Gastrocnemius medialis (tissue), 4 donors: Measurements from ENCODE around the gene FRAS1. TPM values are rescaled to one million over a fixed set of nuclear protein-coding genes. Genes with fewer than 3 reads are reported as not detected.

Source experiments
- ATAC-seq, 2 donors: fragments of 150-250 bp; one replicate each; pipeline ENCODE4 v1.9.1; 2016
- DNase-seq, 2 donors: peaks; one replicate each; pipeline ENCODE4 v3.0.0-alpha.2; 2019
- H3K27ac ChIP-seq, 4 donors: fragments of 200-600 bp; sonication (generic); 1 replicate in 1 of 4; 2 replicates in 3 of 4; pipeline ENCODE4 v1.5.1; 2016 to 2018; ENCODE audit warnings: mild to moderate bottlenecking in 2 of 4, moderate library complexity in 1 of 4
- H3K27me3 ChIP-seq, 3 donors: fragments of 200-600 bp; sonication (generic) in 2 of 3; 1 replicate in 1 of 3; 2 replicates in 2 of 3; pipeline versions ENCODE4 v1.5.1 to v1.6.0; 2016 to 2019; ENCODE audit warnings: mild to moderate bottlenecking in 1 of 3, moderate library complexity in 1 of 3
- H3K36me3 ChIP-seq, 2 donors: fragments of 200-600 bp; sonication (generic) in 1 of 2; one replicate each; pipeline ENCODE4 v1.5.1; 2017 to 2018
- H3K4me1 ChIP-seq, 2 donors: fragments of 200-600 bp; sonication (generic) in 1 of 2; one replicate each; pipeline ENCODE4 v1.5.1; 2016 to 2017; ENCODE audit warnings: mild to moderate bottlenecking in 2 of 2
- H3K4me3 ChIP-seq, 4 donors: fragments of 200-600 bp; sonication (generic) in 3 of 4; 1 replicate in 1 of 4; 2 replicates in 3 of 4; pipeline ENCODE4 v1.5.1; 2016 to 2019; ENCODE audit warnings: mild to moderate bottlenecking in 2 of 4
- H3K9me3 ChIP-seq, 3 donors: fragments of 200-600 bp; sonication (generic) in 2 of 3; 1 replicate in 1 of 3; 2 replicates in 2 of 3; pipeline ENCODE4 v1.5.1; 2016 to 2019
- CTCF ChIP-seq, 5 experiments: fragments of 450-650 bp in 3 of 5; fragments of 200-600 bp in 2 of 5; sonication (generic) in 2 of 5; IDR thresholded peaks in 4 of 5; conservative IDR thresholded peaks in 1 of 5; 1 replicate in 4 of 5; 2 replicates in 1 of 5; pipeline ENCODE4 v1.5.1; 2016 to 2019; ENCODE audit warnings: antibody characterized with exemption in 5 of 5, mild to moderate bottlenecking in 3 of 5, moderate library complexity in 3 of 5
- POLR2A ChIP-seq, 2 donors: fragments of 450-650 bp; IDR thresholded peaks; one replicate each; pipeline ENCODE4 v1.6.1; 2017; ENCODE audit warnings: antibody characterized with exemption in 2 of 2, mild to moderate bottlenecking in 2 of 2, moderate library complexity in 2 of 2
- in situ Hi-C, 4 donors: fragments of 200-750 bp; cut with MboI; loops; one replicate each; pipeline versions ENCODE4 v1.15.0 to v1.8.0; 2017; ENCODE audit warnings: low sequenced_read_pairs in 4 of 4
- intact Hi-C: fragments of 100-400 bp; cut with DNase I; formaldehyde crosslinking; loops from one replicate; pipeline ENCODE4 v1.15.1; 2023; ENCODE audit warnings: low total_unique reads
- total RNA-seq, 4 donors: library from RNA; depleted of rRNA; stranded (reverse); fragments of >200 nt; gene quantifications; one replicate each; pipeline versions ENCODE4 v1.1.0 to v1.2.3, GENCODE V29; 2016

FRAS1 gene
- total RNA-seq, 4 donors from 2014 or later, result 0.39 to 0.64 (median 0.46) TPM

- no peaks in the 10 kb centered on the region for H3K36me3 ChIP-seq
- ATAC-seq (no peak), DNase-seq (no peak)
- H3K9me3 ChIP-seq, result no peaks in the 10 kb centered on the region
- H3K27me3 ChIP-seq, result no peaks in the 10 kb centered on the region
- TF ChIP-seq CTCF (IDR thresholded peaks at IDR 0.05 in 4 of 5, conservative IDR thresholded peaks at IDR 0.05 in 1 of 5), result no peak
- TF ChIP-seq POLR2A (IDR thresholded peaks at IDR 0.05), result no peak
- intact Hi-C loops (no loop called here), in situ Hi-C loops (no loop called here)
- H3K4me1 ChIP-seq, result peaks cover 7 to 13% of the 10 kb centered on the region in 2 donors
- H3K27ac ChIP-seq, result no peak overlapping the region
- no peak overlapping the region for H3K4me3 ChIP-seq
Measured at GRCh38 chr4:78149751-78150542, 92.8 kb downstream of the FRAS1 start.

GRCh38 chr4:78150543-78150864 lies 93.4 kb downstream of the FRAS1 start:
- Histone ChIP-seq H3K4me3 (no peak overlapping the region), H3K27ac (no peak overlapping the region), H3K36me3 (no peaks in the 10 kb centered on the region), H3K4me1 (peaks cover 7 to 18% of the 10 kb centered on the region in 2 donors), H3K27me3 (no peaks in the 10 kb centered on the region), H3K9me3 (no peaks in the 10 kb centered on the region)
- no peak for DNase-seq
- in situ Hi-C loops (no loop called here), intact Hi-C loops (no loop called here)
- no peak for TF ChIP-seq CTCF (IDR thresholded peaks at IDR 0.05 in 4 of 5, conservative IDR thresholded peaks at IDR 0.05 in 1 of 5)
- TF ChIP-seq POLR2A (IDR thresholded peaks at IDR 0.05), result no peak
- no peak for ATAC-seq

- Histone ChIP-seq H3K36me3 (no peaks in the 10 kb centered on the region), H3K4me1 (peaks cover 7 to 20% of the 10 kb centered on the region in 2 donors), H3K4me3 (no peak overlapping the region), H3K9me3 (no peaks in the 10 kb centered on the region), H3K27me3 (no peaks in the 10 kb centered on the region), H3K27ac (no peak overlapping the region)
- in situ Hi-C loops (no loop called here), intact Hi-C loops (no loop called here)
- ATAC-seq (no peak), DNase-seq (no peak)
- TF ChIP-seq POLR2A (IDR thresholded peaks at IDR 0.05), result no peak
- TF ChIP-seq CTCF (IDR thresholded peaks at IDR 0.05 in 4 of 5, conservative IDR thresholded peaks at IDR 0.05 in 1 of 5), result no peak
Measured at GRCh38 chr4:78152795-78153194, 95.7 kb downstream of the FRAS1 start.

- H3K4me1 ChIP-seq, result peaks cover 7 to 20% of the 10 kb centered on the region in 2 donors
- no peak overlapping the region for H3K4me3 ChIP-seq
- no peaks in the 10 kb centered on the region for H3K36me3 ChIP-seq
- ATAC-seq (no peak), DNase-seq (no peak)
- H3K27me3 ChIP-seq, result no peaks in the 10 kb centered on the region
- no peaks in the 10 kb centered on the region for H3K9me3 ChIP-seq
- in situ Hi-C loops (no loop called here), intact Hi-C loops (no loop called here)
- no peak overlapping the region for H3K27ac ChIP-seq
- TF ChIP-seq CTCF (IDR thresholded peaks at IDR 0.05 in 4 of 5, conservative IDR thresholded peaks at IDR 0.05 in 1 of 5), result no peak
- TF ChIP-seq POLR2A (IDR thresholded peaks at IDR 0.05), result no peak
Measured at GRCh38 chr4:78154972-78155590, 98.0 kb downstream of the FRAS1 start.
